Activated naive CD4-positive, alpha-beta T cell treated with Interleukin-2 at 50 U/mL for 16 hours (primary cell): ENCODE data around the gene B4GALT6.

Experiments
- DNase-seq: peaks from one replicate; pipeline ENCODE4 v3.0.0-alpha.2; 2020

B4GALT6 gene

GRCh38 chr18:31630549-31630948 lies 53.8 kb downstream of the B4GALT6 start:
- no peak for DNase-seq

GRCh38 chr18:31626409-31626808 lies 58.0 kb downstream of the B4GALT6 start:
- DNase-seq, result no peak

- DNase-seq, result no peak
These were observed 59.3 kb downstream of the B4GALT6 start for GRCh38 chr18:31624892-31625640.

- no peak for DNase-seq
These were observed 65.1 kb downstream of the B4GALT6 start for GRCh38 chr18:31619291-31619690.

GRCh38 chr18:31618801-31619200 lies 65.6 kb downstream of the B4GALT6 start:
- DNase-seq, result no peak

GRCh38 chr18:31617031-31617717 lies 67.2 kb downstream of the B4GALT6 start:
- no peak for DNase-seq

- no peak for DNase-seq
These were observed 67.8 kb downstream of the B4GALT6 start for GRCh38 chr18:31616586-31616985.

GRCh38 chr18:31614044-31614443 lies 70.3 kb downstream of the B4GALT6 start:
- no peak for DNase-seq

- DNase-seq, result no peak
These were observed 72.3 kb downstream of the B4GALT6 start for GRCh38 chr18:31612124-31612523.

- no peak for DNase-seq
These were observed 72.9 kb downstream of the B4GALT6 start for GRCh38 chr18:31611511-31611910.

GRCh38 chr18:31610286-31611205 lies 73.8 kb downstream of the B4GALT6 start:
- no peak for DNase-seq

- no peak for DNase-seq
These were observed 74.5 kb downstream of the B4GALT6 start for GRCh38 chr18:31609886-31610285.

GRCh38 chr18:31607384-31607783 lies 77.0 kb downstream of the B4GALT6 start:
- no peak for DNase-seq

- DNase-seq, result no peak
These were observed 78.1 kb downstream of the B4GALT6 start for GRCh38 chr18:31606265-31606664.

GRCh38 chr18:31603315-31603714 lies 81.1 kb downstream of the B4GALT6 start:
- DNase-seq, result no peak

- DNase-seq, result no peak
These were observed 86.2 kb downstream of the B4GALT6 start for GRCh38 chr18:31598021-31598805.

GRCh38 chr18:31596081-31596872 lies 88.1 kb downstream of the B4GALT6 start:
- no peak for DNase-seq

GRCh38 chr18:31595121-31595771 lies 89.1 kb downstream of the B4GALT6 start:
- DNase-seq, result no peak

- no peak for DNase-seq
These were observed 91.7 kb downstream of the B4GALT6 start for GRCh38 chr18:31592506-31593157.

GRCh38 chr18:31591628-31592027 lies 92.8 kb downstream of the B4GALT6 start, which contains the start of gene TTR:
TSS of gene TTR (plus strand) at chr18:31591877. CDS start at chr18:31591903, 26 bp downstream.
- DNase-seq, result no peak
